Body of pancreas (tissue), 4 donors: ENCODE data around the gene FMO4. TPM values are rescaled to one million over a fixed set of nuclear protein-coding genes. Genes with fewer than 3 reads are reported as not detected.

Experiments
- ATAC-seq: fragments of 150-250 bp; one replicate; pipeline ENCODE4 v1.9.1; 2016
- DNase-seq, 4 donors: peaks; one replicate each; pipeline ENCODE4 v3.0.0-alpha.2; 2019
- H3K27ac ChIP-seq, 4 donors: fragments of 200-600 bp; sonication (generic); 1 replicate in 3 of 4; 2 replicates in 1 of 4; pipeline versions ENCODE4 v1.5.1 to v1.6.1; 2016 to 2019; ENCODE audit warnings: mild to moderate bottlenecking in 1 of 4, mixed read lengths in 1 of 4, moderate library complexity in 1 of 4
- H3K27me3 ChIP-seq, 2 donors: fragments of 200-600 bp; sonication (generic); one replicate each; pipeline ENCODE4 v1.6.0; 2016; ENCODE audit warnings: mild to moderate bottlenecking in 1 of 2
- H3K36me3 ChIP-seq, 2 donors: fragments of 200-600 bp; sonication (generic); replicated peaks in 1 of 2; 2 replicates each; pipeline ENCODE4 v1.5.1; 2016; ENCODE audit warnings: low read depth in 2 of 2; ENCODE audit not compliant: insufficient read depth in 1 of 2
- H3K4me1 ChIP-seq: fragments of 200-600 bp; sonication (generic); one replicate; pipeline ENCODE4 v1.6.0; 2016
- H3K4me3 ChIP-seq, 2 donors: fragments of 200-600 bp; sonication (generic); 1 replicate in 1 of 2; 2 replicates in 1 of 2; pipeline ENCODE4 v1.5.1; 2016 to 2019
- H3K9me3 ChIP-seq, 3 donors: fragments of 200-600 bp; sonication (generic); 1 replicate in 2 of 3; 2 replicates in 1 of 3; pipeline ENCODE4 v1.5.1; 2016
- POLR2A ChIP-seq, 3 donors: fragments of 450-650 bp; IDR thresholded peaks; one replicate each; pipeline ENCODE4 v1.6.1; 2016; ENCODE audit warnings: antibody characterized with exemption in 3 of 3, mild to moderate bottlenecking in 2 of 3
- WGBS, 2 donors: methylation state at CpG; one replicate each; pipeline ENCODE4 v1.1.5; 2017; 5-methylcytosine and 5-hydroxymethylcytosine counted together
- intact Hi-C: fragments of 100-400 bp; cut with DNase I; formaldehyde crosslinking; loops from one replicate; pipeline ENCODE4 v1.15.1; 2023
- total RNA-seq, 2 donors: library from RNA; depleted of rRNA; stranded (reverse); fragments of >200 nt; gene quantifications; one replicate each; pipeline ENCODE4 v1.1.0, GENCODE V29; 2016
- TF ChIP-seq, protein P1 (sequence below), 7 experiments: fragments of 450-650 bp in 4 of 7; fragments of 200-600 bp in 3 of 7; sonication (generic) in 3 of 7; IDR thresholded peaks; one replicate each; pipeline ENCODE4 v1.5.1; 2016 to 2019; ENCODE audit warnings: antibody characterized with exemption in 7 of 7

The FMO4 gene
- total RNA-seq, 2 donors from 2014 or later: 0.99 to 4.4 TPM

DNA sequence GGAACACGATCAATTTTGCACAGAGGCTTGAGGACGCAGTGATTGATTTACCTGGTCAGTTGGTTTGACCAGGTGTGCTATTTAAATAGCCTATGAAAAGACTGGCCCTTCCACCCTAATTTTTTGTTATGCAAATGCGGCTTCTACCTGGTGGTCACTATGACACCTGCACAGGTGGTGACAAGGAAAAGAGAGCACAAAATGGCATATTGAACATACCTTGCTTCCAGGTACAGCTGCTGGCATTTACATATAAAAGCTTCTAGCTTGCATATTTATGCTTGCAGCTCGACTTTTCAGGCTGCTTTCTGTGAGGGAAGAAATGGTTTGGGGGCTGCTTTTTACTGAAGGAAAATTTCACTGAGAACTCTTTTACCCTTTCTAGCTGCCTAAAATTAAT is 15.3 kb upstream of the FMO4 start:
- 55 to 56% methylated on average over 4 of the region's 4 CpGs for WGBS, 2 donors
- H3K27me3 ChIP-seq: no peaks in the 10 kb centered on the region
- H3K27ac ChIP-seq: no peak overlapping the region
- no peak for ATAC-seq
- no peak overlapping the region for H3K4me3 ChIP-seq
- intact Hi-C loops: no loop called here
- no peaks in the 10 kb centered on the region for H3K4me1 ChIP-seq
- H3K9me3 ChIP-seq: peaks cover 0 to 5% (median 0%) of the 10 kb centered on the region in 3 donors
- DNase-seq: no peak
- TF ChIP-seq, protein P1, sequence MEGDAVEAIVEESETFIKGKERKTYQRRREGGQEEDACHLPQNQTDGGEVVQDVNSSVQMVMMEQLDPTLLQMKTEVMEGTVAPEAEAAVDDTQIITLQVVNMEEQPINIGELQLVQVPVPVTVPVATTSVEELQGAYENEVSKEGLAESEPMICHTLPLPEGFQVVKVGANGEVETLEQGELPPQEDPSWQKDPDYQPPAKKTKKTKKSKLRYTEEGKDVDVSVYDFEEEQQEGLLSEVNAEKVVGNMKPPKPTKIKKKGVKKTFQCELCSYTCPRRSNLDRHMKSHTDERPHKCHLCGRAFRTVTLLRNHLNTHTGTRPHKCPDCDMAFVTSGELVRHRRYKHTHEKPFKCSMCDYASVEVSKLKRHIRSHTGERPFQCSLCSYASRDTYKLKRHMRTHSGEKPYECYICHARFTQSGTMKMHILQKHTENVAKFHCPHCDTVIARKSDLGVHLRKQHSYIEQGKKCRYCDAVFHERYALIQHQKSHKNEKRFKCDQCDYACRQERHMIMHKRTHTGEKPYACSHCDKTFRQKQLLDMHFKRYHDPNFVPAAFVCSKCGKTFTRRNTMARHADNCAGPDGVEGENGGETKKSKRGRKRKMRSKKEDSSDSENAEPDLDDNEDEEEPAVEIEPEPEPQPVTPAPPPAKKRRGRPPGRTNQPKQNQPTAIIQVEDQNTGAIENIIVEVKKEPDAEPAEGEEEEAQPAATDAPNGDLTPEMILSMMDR (IDR thresholded peaks at IDR 0.05): no peak
- TF ChIP-seq POLR2A (IDR thresholded peaks at IDR 0.05): no peak
- no peaks in the 10 kb centered on the region for H3K36me3 ChIP-seq

DNA sequence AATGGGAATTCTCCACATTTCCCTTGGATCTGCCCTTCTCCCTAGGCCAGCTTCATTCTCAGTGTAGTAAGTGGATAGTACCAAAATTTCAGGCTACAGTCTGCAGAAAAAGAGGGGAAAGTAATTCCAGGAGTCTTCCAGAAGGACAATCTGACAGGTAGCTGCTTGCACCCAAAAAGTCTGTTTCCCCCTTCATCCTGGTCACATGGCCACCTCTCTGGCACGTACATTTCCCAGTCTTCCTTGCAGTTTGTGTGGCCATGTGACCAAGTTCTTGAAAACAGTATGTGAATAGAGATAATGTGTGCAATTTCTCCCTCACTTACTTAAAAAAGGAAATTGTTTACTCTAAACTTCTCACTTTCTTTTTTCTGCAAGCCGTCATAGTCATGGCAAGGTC is 14.6 kb upstream of the FMO4 start:
- no peak overlapping the region for H3K27ac ChIP-seq
- no peak for ATAC-seq

GRCh38 chr1:171300401-171300800 is 13.6 kb upstream of the FMO4 start:
- no peak for TF ChIP-seq POLR2A (IDR thresholded peaks at IDR 0.05)
- TF ChIP-seq, protein P1 (IDR thresholded peaks at IDR 0.05): no peak
- H3K9me3 ChIP-seq: peaks cover 0 to 5% (median 0%) of the 10 kb centered on the region in 3 donors
- 82 to 88% methylated on average over 1 of the region's 1 CpG for WGBS, 2 donors
- H3K27me3 ChIP-seq: no peaks in the 10 kb centered on the region
- no peak overlapping the region for H3K4me3 ChIP-seq
- intact Hi-C loops: loop anchor here (10.0 kb wide), 1 partner anchor 46 kb away; no protein-coding TSS in a partner anchor
- no peak overlapping the region for H3K27ac ChIP-seq
- no peaks in the 10 kb centered on the region for H3K36me3 ChIP-seq
- no peaks in the 10 kb centered on the region for H3K4me1 ChIP-seq
- no peak for ATAC-seq
- DNase-seq: no peak

More for the DNA sequence above, 14.6 kb upstream of the FMO4 start:
- Histone ChIP-seq H3K4me3 (no peak overlapping the region), H3K36me3 (no peaks in the 10 kb centered on the region), H3K27me3 (no peaks in the 10 kb centered on the region), H3K9me3 (peaks cover 0 to 5% (median 0%) of the 10 kb centered on the region in 3 donors), H3K4me1 (no peaks in the 10 kb centered on the region)
- TF ChIP-seq, protein P1 (IDR thresholded peaks at IDR 0.05): no peak
- no peak for TF ChIP-seq POLR2A (IDR thresholded peaks at IDR 0.05)
- no peak for DNase-seq
- WGBS, 2 donors: 58 to 62% methylated on average over 2 of the region's 2 CpGs
- intact Hi-C loops: no loop called here

- WGBS, 2 donors: 55 to 58% methylated on average over 3 of the region's 3 CpGs
- intact Hi-C loops: no loop called here
Measured at GRCh38 chr1:171310661-171311087, 3.3 kb upstream of the FMO4 start.

More at GRCh38 chr1:171310661-171311087, 3.3 kb upstream of the FMO4 start:
- Histone ChIP-seq H3K36me3 (no peaks in the 10 kb centered on the region), H3K27ac (no peak overlapping the region), H3K9me3 (no peaks in the 10 kb centered on the region), H3K4me1 (peaks cover 9% of the 10 kb centered on the region), H3K27me3 (no peaks in the 10 kb centered on the region), H3K4me3 (no peak overlapping the region)
- no peak for ATAC-seq
- no peak for DNase-seq
- no peak for TF ChIP-seq POLR2A (IDR thresholded peaks at IDR 0.05)
- TF ChIP-seq, protein P1 (IDR thresholded peaks at IDR 0.05): no peak
